WTC11 (cell line): ENCODE results near the gene ENAH.

Source experiments
- SP1 ChIP-seq: sonication (generic); formaldehyde crosslinking; conservative IDR thresholded peaks from 2 replicates; pipeline ENCODE4 v1.8.1; 2022; ENCODE audit warnings: missing genetic modification reagents
- TF ChIP-seq, protein P1 (sequence below): sonication (generic); formaldehyde crosslinking; IDR thresholded peaks from 2 replicates; pipeline ENCODE4 v1.8.1; 2023; ENCODE audit warnings: mild to moderate bottlenecking, missing genetic modification reagents, borderline replicate concordance
- TF ChIP-seq, protein P2 (sequence below): sonication (generic); formaldehyde crosslinking; IDR thresholded peaks from 2 replicates; pipeline ENCODE4 v1.8.1; 2022; ENCODE audit warnings: low read depth, missing genetic modification reagents, borderline replicate concordance

DNA sequence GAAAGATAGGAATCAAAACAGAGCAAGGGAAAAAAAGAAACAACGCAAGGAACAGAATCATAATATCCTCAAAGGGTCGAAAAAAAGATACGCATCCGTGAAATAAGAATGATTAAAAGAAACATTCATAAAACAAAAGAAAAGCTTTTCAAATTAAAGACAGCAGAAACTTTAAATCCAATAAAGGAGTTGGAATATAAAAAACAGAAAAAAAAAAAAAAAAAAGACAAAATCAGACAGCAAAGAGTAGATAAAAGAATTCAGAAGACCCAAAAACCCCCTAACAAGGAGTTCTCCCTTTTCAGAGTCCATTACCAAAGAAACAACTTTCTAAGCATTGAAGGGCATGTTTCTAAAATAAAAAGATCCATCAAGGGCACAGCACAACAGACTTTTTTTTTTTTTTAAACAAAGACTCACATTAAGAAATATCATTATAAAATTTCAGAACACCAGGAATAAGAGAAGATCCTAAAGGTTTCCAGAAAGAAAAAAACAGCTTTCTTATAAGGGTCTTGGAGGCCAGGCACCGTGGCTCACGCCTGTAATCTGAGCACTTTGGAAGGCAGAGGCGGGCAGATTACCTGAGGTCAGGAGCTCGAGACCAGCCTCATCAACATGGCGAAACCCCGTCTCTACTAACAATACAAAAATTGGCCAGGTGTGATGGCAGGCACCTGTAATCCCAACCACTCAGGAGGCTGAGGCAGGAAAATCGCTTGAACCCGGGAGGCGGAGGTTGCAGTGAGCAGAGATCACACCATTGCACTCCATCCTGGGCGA, 44.7 kb downstream of the ENAH start:
- TF ChIP-seq SP1: no peak
- TF ChIP-seq, protein P1, sequence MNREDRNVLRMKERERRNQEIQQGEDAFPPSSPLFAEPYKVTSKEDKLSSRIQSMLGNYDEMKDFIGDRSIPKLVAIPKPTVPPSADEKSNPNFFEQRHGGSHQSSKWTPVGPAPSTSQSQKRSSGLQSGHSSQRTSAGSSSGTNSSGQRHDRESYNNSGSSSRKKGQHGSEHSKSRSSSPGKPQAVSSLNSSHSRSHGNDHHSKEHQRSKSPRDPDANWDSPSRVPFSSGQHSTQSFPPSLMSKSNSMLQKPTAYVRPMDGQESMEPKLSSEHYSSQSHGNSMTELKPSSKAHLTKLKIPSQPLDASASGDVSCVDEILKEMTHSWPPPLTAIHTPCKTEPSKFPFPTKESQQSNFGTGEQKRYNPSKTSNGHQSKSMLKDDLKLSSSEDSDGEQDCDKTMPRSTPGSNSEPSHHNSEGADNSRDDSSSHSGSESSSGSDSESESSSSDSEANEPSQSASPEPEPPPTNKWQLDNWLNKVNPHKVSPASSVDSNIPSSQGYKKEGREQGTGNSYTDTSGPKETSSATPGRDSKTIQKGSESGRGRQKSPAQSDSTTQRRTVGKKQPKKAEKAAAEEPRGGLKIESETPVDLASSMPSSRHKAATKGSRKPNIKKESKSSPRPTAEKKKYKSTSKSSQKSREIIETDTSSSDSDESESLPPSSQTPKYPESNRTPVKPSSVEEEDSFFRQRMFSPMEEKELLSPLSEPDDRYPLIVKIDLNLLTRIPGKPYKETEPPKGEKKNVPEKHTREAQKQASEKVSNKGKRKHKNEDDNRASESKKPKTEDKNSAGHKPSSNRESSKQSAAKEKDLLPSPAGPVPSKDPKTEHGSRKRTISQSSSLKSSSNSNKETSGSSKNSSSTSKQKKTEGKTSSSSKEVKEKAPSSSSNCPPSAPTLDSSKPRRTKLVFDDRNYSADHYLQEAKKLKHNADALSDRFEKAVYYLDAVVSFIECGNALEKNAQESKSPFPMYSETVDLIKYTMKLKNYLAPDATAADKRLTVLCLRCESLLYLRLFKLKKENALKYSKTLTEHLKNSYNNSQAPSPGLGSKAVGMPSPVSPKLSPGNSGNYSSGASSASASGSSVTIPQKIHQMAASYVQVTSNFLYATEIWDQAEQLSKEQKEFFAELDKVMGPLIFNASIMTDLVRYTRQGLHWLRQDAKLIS (CRISPR knock-in tag): no peak
- TF ChIP-seq, protein P2, sequence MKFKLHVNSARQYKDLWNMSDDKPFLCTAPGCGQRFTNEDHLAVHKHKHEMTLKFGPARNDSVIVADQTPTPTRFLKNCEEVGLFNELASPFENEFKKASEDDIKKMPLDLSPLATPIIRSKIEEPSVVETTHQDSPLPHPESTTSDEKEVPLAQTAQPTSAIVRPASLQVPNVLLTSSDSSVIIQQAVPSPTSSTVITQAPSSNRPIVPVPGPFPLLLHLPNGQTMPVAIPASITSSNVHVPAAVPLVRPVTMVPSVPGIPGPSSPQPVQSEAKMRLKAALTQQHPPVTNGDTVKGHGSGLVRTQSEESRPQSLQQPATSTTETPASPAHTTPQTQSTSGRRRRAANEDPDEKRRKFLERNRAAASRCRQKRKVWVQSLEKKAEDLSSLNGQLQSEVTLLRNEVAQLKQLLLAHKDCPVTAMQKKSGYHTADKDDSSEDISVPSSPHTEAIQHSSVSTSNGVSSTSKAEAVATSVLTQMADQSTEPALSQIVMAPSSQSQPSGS (CRISPR knock-in tag): no peak
